A673 (cell line): ENCODE data around the gene QPCTL.

ENCODE experiments used
- CTCF ChIP-seq: fragments of 300-800, 200-600 bp; sonication (generic); conservative IDR thresholded peaks from 2 replicates; pipeline ENCODE4 v1.5.1; 2017; ENCODE audit warnings: low read depth, mild to moderate bottlenecking, antibody characterized with exemption, low read length, moderate library complexity, mixed read lengths
- EZH2 ChIP-seq: fragments of 200-600 bp; sonication (generic); IDR thresholded peaks from 2 replicates; pipeline ENCODE4 v1.6.1; 2017; ENCODE audit warnings: borderline replicate concordance, low read depth, mild to moderate bottlenecking, mixed read lengths, antibody characterized with exemption, low read length; ENCODE audit not compliant: poor library complexity, severe bottlenecking

DNA sequence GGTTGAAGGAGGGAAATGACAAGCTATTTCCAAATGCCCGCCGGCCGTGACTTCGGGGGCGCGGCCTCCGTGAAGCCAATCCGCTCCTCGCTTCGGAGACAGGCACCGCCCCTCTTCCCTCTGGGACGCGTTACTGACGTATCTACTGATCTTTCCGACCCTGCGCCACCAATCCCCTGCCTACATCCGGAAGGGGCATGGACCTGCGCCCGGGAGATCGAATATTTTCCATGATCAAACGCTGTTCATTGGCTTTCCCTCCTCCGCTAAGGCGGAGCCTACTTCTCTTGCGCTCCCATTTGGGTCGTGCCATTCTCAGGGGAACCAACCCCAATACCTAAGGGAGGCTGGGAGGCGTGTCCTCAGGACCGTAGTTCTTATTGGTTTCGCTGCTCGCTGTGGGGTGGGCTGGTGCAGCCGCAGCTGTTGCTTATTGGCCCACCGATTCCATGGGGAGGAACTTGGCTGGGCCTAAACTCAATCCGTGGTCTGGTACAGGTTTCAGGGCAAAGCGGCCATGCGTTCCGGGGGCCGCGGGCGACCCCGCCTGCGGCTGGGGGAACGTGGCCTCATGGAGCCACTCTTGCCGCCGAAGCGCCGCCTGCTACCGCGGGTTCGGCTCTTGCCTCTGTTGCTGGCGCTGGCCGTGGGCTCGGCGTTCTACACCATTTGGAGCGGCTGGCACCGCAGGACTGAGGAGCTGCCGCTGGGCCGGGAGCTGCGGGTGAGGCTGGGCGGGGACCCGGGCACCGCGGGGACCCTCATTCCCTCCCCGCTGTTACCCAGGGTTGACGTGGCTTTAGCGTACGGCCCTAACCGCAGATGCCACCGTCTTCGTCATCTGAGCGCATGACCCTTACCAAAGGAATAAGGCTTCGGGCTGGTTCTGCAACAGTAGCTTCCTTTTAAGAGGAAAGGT lies at the start of gene QPCTL:
- TF ChIP-seq EZH2: no peak
- no peak for TF ChIP-seq CTCF
